Calu3 (cell line): ENCODE results near the gene SETBP1. TPM values are rescaled to one million over a fixed set of nuclear protein-coding genes. Genes with fewer than 3 reads are reported as not detected.

ENCODE experiments used
- BruUV-seq: library from RNA; stranded (reverse); fragments of 400-500 nt; replicated peaks from 2 replicates; lab custom pipeline; 2021; lab: Mats Ljungman, UMichigan
- CTCF ChIA-PET: fragments of 300-600 bp; sonication (Branson Sonifier 250); formaldehyde crosslinking; loops from one replicate; lab custom pipeline; 2022; ENCODE audit warnings: antibody characterized with exemption; lab: Charles Lee
- DNase-seq: peaks from one replicate; pipeline ENCODE4 v3.0.0; 2022
- H3K27ac Mint-ChIP-seq: one replicate; pipeline ENCODE4 v1.8.0; 2022; ENCODE audit warnings: mixed read lengths; ENCODE audit not compliant: unreplicated experiment
- H3K27me3 Mint-ChIP-seq: one replicate; pipeline ENCODE4 v1.8.0; 2022; ENCODE audit warnings: mixed read lengths; ENCODE audit not compliant: unreplicated experiment
- H3K36me3 Mint-ChIP-seq: one replicate; pipeline ENCODE4 v1.8.0; 2022; ENCODE audit warnings: mild to moderate bottlenecking, moderate library complexity, mixed read lengths; ENCODE audit not compliant: insufficient read depth, unreplicated experiment
- H3K4me1 Mint-ChIP-seq: one replicate; pipeline ENCODE4 v1.8.0; 2022; ENCODE audit warnings: mild to moderate bottlenecking, low read depth, mixed read lengths; ENCODE audit not compliant: unreplicated experiment
- H3K4me3 Mint-ChIP-seq: one replicate; pipeline ENCODE4 v1.8.0; 2022; ENCODE audit warnings: mild to moderate bottlenecking, low read depth, moderate library complexity, mixed read lengths; ENCODE audit not compliant: unreplicated experiment
- H3K9me3 Mint-ChIP-seq: one replicate; pipeline ENCODE4 v1.8.0; 2022; ENCODE audit warnings: low read depth, mixed read lengths; ENCODE audit not compliant: unreplicated experiment
- intact Hi-C: fragments of 100-400 bp; cut with micrococcal nuclease; formaldehyde crosslinking; loops from one replicate; pipeline ENCODE4 v1.10.0; 2022; ENCODE audit not compliant: unreplicated experiment
- total RNA-seq: library from RNA; stranded (reverse); gene quantifications from 2 replicates; pipeline ENCODE4 v1.2.3, GENCODE V29; 2022
- TF ChIP-seq, protein P1 (sequence below): fragments of 200-600 bp; IDR thresholded peaks from one replicate; pipeline ENCODE4 v1.8.0; 2022; ENCODE audit warnings: antibody characterized with exemption; ENCODE audit not compliant: unreplicated experiment

SETBP1 gene
- total RNA-seq, 1 experiment from 2014 or later, result 6.0 TPM

DNA sequence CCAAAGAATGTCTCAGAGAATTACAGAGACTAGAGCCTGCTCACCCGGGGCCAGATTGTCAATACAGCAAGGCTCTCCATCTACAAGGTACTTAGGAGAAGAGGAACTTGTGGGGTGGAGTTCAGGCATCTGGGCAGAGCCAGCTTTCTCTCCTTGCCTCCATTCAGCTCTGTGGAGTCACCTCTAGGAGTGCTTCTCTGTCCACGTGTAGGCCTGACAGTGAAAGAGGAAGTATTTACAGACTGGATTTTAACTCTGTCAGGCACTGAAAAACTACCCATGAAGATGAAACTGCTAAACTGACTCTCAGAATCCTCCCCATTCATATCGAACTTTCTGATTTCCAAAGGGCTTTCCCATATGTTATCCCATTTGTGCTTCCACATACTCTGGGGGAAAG is 315.6 kb downstream of the SETBP1 start:
- peaks cover 2% of the 10 kb centered on the region for H3K9me3 Mint-ChIP-seq
- H3K4me3 Mint-ChIP-seq, result no peak overlapping the region
- TF ChIP-seq, protein P1, sequence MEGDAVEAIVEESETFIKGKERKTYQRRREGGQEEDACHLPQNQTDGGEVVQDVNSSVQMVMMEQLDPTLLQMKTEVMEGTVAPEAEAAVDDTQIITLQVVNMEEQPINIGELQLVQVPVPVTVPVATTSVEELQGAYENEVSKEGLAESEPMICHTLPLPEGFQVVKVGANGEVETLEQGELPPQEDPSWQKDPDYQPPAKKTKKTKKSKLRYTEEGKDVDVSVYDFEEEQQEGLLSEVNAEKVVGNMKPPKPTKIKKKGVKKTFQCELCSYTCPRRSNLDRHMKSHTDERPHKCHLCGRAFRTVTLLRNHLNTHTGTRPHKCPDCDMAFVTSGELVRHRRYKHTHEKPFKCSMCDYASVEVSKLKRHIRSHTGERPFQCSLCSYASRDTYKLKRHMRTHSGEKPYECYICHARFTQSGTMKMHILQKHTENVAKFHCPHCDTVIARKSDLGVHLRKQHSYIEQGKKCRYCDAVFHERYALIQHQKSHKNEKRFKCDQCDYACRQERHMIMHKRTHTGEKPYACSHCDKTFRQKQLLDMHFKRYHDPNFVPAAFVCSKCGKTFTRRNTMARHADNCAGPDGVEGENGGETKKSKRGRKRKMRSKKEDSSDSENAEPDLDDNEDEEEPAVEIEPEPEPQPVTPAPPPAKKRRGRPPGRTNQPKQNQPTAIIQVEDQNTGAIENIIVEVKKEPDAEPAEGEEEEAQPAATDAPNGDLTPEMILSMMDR, result no peak
- no TSS peak for BruUV-seq
- intact Hi-C loops, result no loop called here
- no peaks in the 10 kb centered on the region for H3K4me1 Mint-ChIP-seq
- no peaks in the 10 kb centered on the region for H3K27me3 Mint-ChIP-seq
- CTCF ChIA-PET, result no interaction called here
- no peaks in the 10 kb centered on the region for H3K36me3 Mint-ChIP-seq
- no peak for DNase-seq
- no peak overlapping the region for H3K27ac Mint-ChIP-seq

DNA sequence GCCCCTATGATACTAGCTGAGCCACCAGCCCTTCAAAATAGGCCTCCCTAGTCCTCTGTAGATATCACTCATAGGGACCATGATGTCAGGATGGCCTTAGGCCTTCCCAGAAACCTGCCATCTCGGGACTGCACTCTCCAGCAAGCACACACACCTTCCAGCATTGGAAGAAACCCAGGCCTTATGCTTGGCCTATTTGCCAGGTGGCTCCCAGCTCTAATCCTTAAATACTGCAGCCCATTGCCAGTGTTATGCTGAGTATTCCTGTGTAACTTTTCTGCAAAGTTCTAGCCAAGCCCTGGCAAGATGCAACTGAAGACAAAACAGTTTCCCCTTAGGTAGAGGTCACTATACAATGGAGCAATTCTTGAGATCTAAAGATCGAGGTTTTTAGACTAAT is 316.5 kb downstream of the SETBP1 start:
- no peaks in the 10 kb centered on the region for H3K27me3 Mint-ChIP-seq
- H3K27ac Mint-ChIP-seq, result no peak overlapping the region
- no peak overlapping the region for H3K4me3 Mint-ChIP-seq
- no TSS peak for BruUV-seq
- peaks cover 2% of the 10 kb centered on the region for H3K9me3 Mint-ChIP-seq
- CTCF ChIA-PET, result no interaction called here
- no peak for DNase-seq
- no peaks in the 10 kb centered on the region for H3K4me1 Mint-ChIP-seq
- H3K36me3 Mint-ChIP-seq, result no peaks in the 10 kb centered on the region
- TF ChIP-seq, protein P1, result no peak
- intact Hi-C loops, result no loop called here

DNA sequence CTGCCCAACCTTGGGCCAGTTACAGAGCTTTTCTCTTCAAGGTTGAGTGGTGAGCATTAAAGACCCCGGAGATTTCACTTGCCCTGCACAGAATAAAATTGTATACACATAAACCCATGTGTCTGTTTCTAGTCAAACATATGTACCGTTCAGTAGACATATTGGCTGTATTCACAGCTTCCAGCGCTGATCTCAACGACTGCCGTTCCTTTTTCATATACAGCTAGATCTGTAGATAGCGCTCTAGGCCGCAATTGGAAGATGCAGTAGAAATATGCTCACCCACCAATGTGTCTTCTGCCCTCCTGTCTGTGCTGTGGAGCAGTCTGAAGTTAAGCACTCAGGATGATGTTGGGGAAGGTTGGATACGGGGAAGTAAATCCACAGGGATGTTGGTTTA is 317.7 kb downstream of the SETBP1 start:
- TF ChIP-seq, protein P1, result no peak
- no peak for DNase-seq
- Mint-ChIP-seq H3K4me3 (no peak overlapping the region), H3K4me1 (no peaks in the 10 kb centered on the region), H3K27me3 (no peaks in the 10 kb centered on the region), H3K36me3 (no peaks in the 10 kb centered on the region), H3K27ac (no peak overlapping the region), H3K9me3 (peaks cover 2% of the 10 kb centered on the region)
- intact Hi-C loops, result no loop called here
- CTCF ChIA-PET, result no interaction called here
- no TSS peak for BruUV-seq

DNA sequence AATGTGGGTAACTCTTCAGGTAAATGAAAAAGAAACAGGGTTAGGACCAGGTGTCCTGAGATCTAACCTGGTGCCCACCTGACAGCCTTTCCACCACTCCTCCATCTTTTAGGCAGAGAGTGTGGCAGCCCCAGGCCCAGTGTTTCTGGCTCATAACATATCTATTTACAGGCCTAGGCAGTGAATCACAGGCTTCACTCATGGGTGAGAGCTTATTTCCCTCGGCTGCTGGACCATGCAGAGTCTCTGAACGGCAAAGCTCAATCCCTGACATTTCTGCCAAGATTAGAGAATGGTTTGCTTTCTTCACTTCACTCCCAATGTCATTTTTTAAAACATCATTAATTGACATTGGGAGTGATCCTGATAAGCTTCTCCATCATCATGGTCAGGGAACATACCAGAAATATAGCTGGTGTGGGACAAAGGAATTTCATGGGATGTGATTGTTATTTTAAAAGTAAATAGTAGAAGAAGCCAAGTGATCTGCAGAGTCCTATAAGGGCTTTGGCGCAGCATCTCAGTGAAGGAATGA is 323.9 kb downstream of the SETBP1 start:
- DNase-seq, result no peak
- Mint-ChIP-seq H3K9me3 (no peaks in the 10 kb centered on the region), H3K27ac (no peak overlapping the region), H3K27me3 (no peaks in the 10 kb centered on the region), H3K4me1 (peaks cover 5% of the 10 kb centered on the region), H3K36me3 (no peaks in the 10 kb centered on the region), H3K4me3 (no peak overlapping the region)
- CTCF ChIA-PET, result no interaction called here
- BruUV-seq, result no TSS peak
- TF ChIP-seq, protein P1, result no peak
- intact Hi-C loops, result no loop called here
